T47D (cell line): ENCODE data around the gene GIT1.

Experiments used
- DNase-seq, 2 experiments: peaks; one replicate each; pipeline versions ENCODE4 v3.0.0 to v3.0.0-alpha.2; 2011 to 2012; ENCODE audit warnings: low read depth in 1 of 2, low spot score in 1 of 2
- JUND ChIP-seq: IDR thresholded peaks from 2 replicates; pipeline ENCODE4 v1.6.1; 2012; ENCODE audit warnings: low read depth
- in situ Hi-C: cut with HindIII; loops from 2 replicates; pipeline ENCODE4 v1.10.0; 2016; ENCODE audit warnings: low sequenced_read_pairs, low pct_unique_long_range_greater_than_20kb

The GIT1 gene

GRCh38 chr17:29578626-29579485 is 10.6 kb downstream of the GIT1 start:
- no peak for DNase-seq
- no peak for TF ChIP-seq JUND
- in situ Hi-C loops = no loop called here

GRCh38 chr17:29577385-29578211 is 11.8 kb downstream of the GIT1 start:
- in situ Hi-C loops = no loop called here
- DNase-seq = no peak

GRCh38 chr17:29577001-29577370 is 12.5 kb downstream of the GIT1 start:
- no peak for DNase-seq
- in situ Hi-C loops = no loop called here
- TF ChIP-seq JUND = no peak

More at GRCh38 chr17:29577385-29578211, 11.8 kb downstream of the GIT1 start:
- no peak for TF ChIP-seq JUND

GRCh38 chr17:29576214-29577000 is 13.0 kb downstream of the GIT1 start:
- DNase-seq = no peak
- no peak for TF ChIP-seq JUND
- in situ Hi-C loops = no loop called here

GRCh38 chr17:29575511-29576213 is 13.8 kb downstream of the GIT1 start:
- no peak for DNase-seq
- no peak for TF ChIP-seq JUND
- in situ Hi-C loops = no loop called here

GRCh38 chr17:29574732-29575510 is 14.5 kb downstream of the GIT1 start:
- in situ Hi-C loops = no loop called here
- TF ChIP-seq JUND = no peak
- DNase-seq = no peak

- no peak for DNase-seq
- TF ChIP-seq JUND = no peak
- in situ Hi-C loops = no loop called here
Measured at GRCh38 chr17:29573871-29574731, 15.3 kb downstream of the GIT1 start.

- no peak for DNase-seq
- in situ Hi-C loops = no loop called here
- TF ChIP-seq JUND = no peak
Measured at GRCh38 chr17:29573558-29573869, 15.9 kb downstream of the GIT1 start.

- in situ Hi-C loops = no loop called here
- no peak for DNase-seq
- no peak for TF ChIP-seq JUND
Measured at GRCh38 chr17:29572691-29573557, 16.5 kb downstream of the GIT1 start.
